PC-9 (cell line): ENCODE measurements around the gene MORN3. TPM values are rescaled to one million over a fixed set of nuclear protein-coding genes. Genes with fewer than 3 reads are reported as not detected.
"Not testable (repeated sequence)": the region's sequence is repeated elsewhere in the genome, so short reads cannot be mapped to it uniquely, and the experiment has no call there.

Experiments
- BruUV-seq: library from RNA; stranded (reverse); fragments of 400-500 nt; replicated peaks from 2 replicates; lab custom pipeline; 2021; lab: Mats Ljungman, UMichigan
- CTCF ChIA-PET: fragments of 300-600 bp; sonication (Branson Sonifier 250); formaldehyde crosslinking; loops from one replicate; lab custom pipeline; 2022; ENCODE audit warnings: antibody characterized with exemption; lab: Charles Lee
- POLR2A ChIA-PET: fragments of 300-600 bp; sonication (Branson Sonifier 250); formaldehyde crosslinking; loops from one replicate; lab custom pipeline; 2022; ENCODE audit warnings: antibody characterized with exemption; ENCODE audit not compliant: unreplicated experiment; lab: Charles Lee
- DNase-seq, 2 experiments: peaks; one replicate each; pipeline versions ENCODE4 v3.0.0 to v3.0.0-alpha.2; 2015 to 2022; ENCODE audit warnings: mixed read lengths in 1 of 2
- H2AFZ ChIP-seq: fragments of 200-600 bp; sonication (generic); 2 replicates; pipeline ENCODE4 v1.8.1; 2017; ENCODE audit warnings: antibody characterized with exemption
- H3F3A ChIP-seq: fragments of 200-600 bp; sonication (generic); 2 replicates; pipeline ENCODE4 v1.8.1; 2017; ENCODE audit warnings: antibody characterized with exemption, mild to moderate bottlenecking, low read depth; ENCODE audit not compliant: insufficient read depth
- H3K27ac ChIP-seq: fragments of 200-600 bp; sonication (generic); 2 replicates; pipeline ENCODE4 v1.6.1; 2016; ENCODE audit warnings: mixed run types
- H3K27me3 ChIP-seq: fragments of 200-600 bp; sonication (generic); 2 replicates; pipeline ENCODE4 v1.6.1; 2016; ENCODE audit warnings: low read depth, mixed run types; ENCODE audit not compliant: insufficient read depth
- H3K36me3 ChIP-seq: fragments of 200-600 bp; sonication (generic); 2 replicates; pipeline ENCODE4 v1.6.1; 2016; ENCODE audit warnings: low read depth, mixed run types
- H3K4me1 ChIP-seq: fragments of 200-600 bp; sonication (generic); replicated peaks from 2 replicates; pipeline ENCODE4 v1.6.1; 2016; ENCODE audit warnings: mixed run types; ENCODE audit not compliant: insufficient read depth
- H3K4me2 ChIP-seq: fragments of 200-600 bp; sonication (generic); 2 replicates; pipeline ENCODE4 v1.6.1; 2017; ENCODE audit warnings: mixed run types
- H3K4me3 ChIP-seq: fragments of 200-600 bp; sonication (generic); 2 replicates; pipeline ENCODE4 v1.6.1; 2016; ENCODE audit warnings: mixed run types
- H3K79me2 ChIP-seq: fragments of 200-600 bp; sonication (generic); 2 replicates; pipeline ENCODE4 v1.6.1; 2017; ENCODE audit warnings: low read depth, mixed run types
- H3K9me2 ChIP-seq: fragments of 200-600 bp; sonication (generic); 2 replicates; pipeline ENCODE4 v1.8.1; 2017; ENCODE audit warnings: mild to moderate bottlenecking; ENCODE audit not compliant: insufficient read depth
- H3K9me3 ChIP-seq: fragments of 200-600 bp; sonication (generic); 2 replicates; pipeline ENCODE4 v1.8.1; 2016; ENCODE audit warnings: low read depth; ENCODE audit not compliant: insufficient read depth
- H4K20me1 ChIP-seq: fragments of 200-600 bp; sonication (generic); 2 replicates; pipeline ENCODE4 v1.8.1; 2017; ENCODE audit not compliant: insufficient read depth
- CTCF ChIP-seq: fragments of 200-600 bp; sonication (generic); conservative IDR thresholded peaks from 2 replicates; pipeline ENCODE4 v1.6.1; 2017; ENCODE audit warnings: mixed run types, antibody characterized with exemption, mild to moderate bottlenecking, moderate library complexity
- EZH2 ChIP-seq: fragments of 200-600 bp; sonication (generic); IDR thresholded peaks from 2 replicates; pipeline ENCODE4 v1.8.0; 2017; ENCODE audit warnings: antibody characterized with exemption, low read depth
- intact Hi-C: fragments of 100-400 bp; cut with micrococcal nuclease; formaldehyde crosslinking; loops from one replicate; pipeline ENCODE4 v1.10.0; 2022; ENCODE audit not compliant: unreplicated experiment
- total RNA-seq: library from RNA; stranded (reverse); gene quantifications from 2 replicates; pipeline ENCODE4 v1.2.3, GENCODE V29; 2021

The MORN3 gene
- total RNA-seq, 1 experiment from 2014 or later = 1.8 TPM

- no peak overlapping the region for H2AFZ ChIP-seq
- DNase-seq = peak in 1 of 2 experiments; percentile 18
- H3K4me1 ChIP-seq = peaks cover 42% of the 10 kb centered on the region
- POLR2A ChIA-PET = interaction anchor here (0.6 kb wide), 2 partner anchors 89 to 1173 kb away, joined by 3 read pairs; partner anchors contain the start of gene DYNLL1
- no peaks in the 10 kb centered on the region for H3K36me3 ChIP-seq
- CTCF ChIA-PET = interaction anchor here (0.7 to 1.1 kb wide), 5 partner anchors 41 to 177 kb away, joined by 3 to 8 read pairs (median 3); partner anchors contain the start of gene ORAI1
- H3K27me3 ChIP-seq = no peaks in the 10 kb centered on the region
- H3K79me2 ChIP-seq = peaks cover 8% of the 10 kb centered on the region; the same call in 1 of the 2 replicates
- no TSS peak for BruUV-seq
- no peaks in the 10 kb centered on the region for H4K20me1 ChIP-seq
- H3K4me3 ChIP-seq = no peak overlapping the region
- H3K27ac ChIP-seq = no peak overlapping the region
- H3K4me2 ChIP-seq = peak overlapping the region; percentile 35
- intact Hi-C loops = no loop called here
- no peaks in the 10 kb centered on the region for H3K9me2 ChIP-seq
- TF ChIP-seq CTCF = peak; percentile 62; the same call in 1 of the 2 replicates
- no peak for TF ChIP-seq EZH2
- H3K9me3 ChIP-seq = no peaks in the 10 kb centered on the region
- H3F3A ChIP-seq = peaks cover 23% of the 10 kb centered on the region
Observed at GRCh38 chr12:121668750-121669520, 519 bp downstream of the MORN3 start.

- H3K36me3 ChIP-seq, H3K79me2 ChIP-seq, H3K4me3 ChIP-seq, H3K4me2 ChIP-seq, H3K27ac ChIP-seq, H3K27me3 ChIP-seq, BruUV-seq, H3K9me2 ChIP-seq, intact Hi-C loops, CTCF ChIA-PET, H2AFZ ChIP-seq, DNase-seq, H4K20me1 ChIP-seq, H3K9me3 ChIP-seq: not testable (repeated sequence)
- POLR2A ChIA-PET = interaction anchor here (0.6 kb wide), 1 partner anchor 107 kb away, joined by 9 read pairs; no protein-coding TSS in a partner anchor
- Histone ChIP-seq H3K4me1 (peaks cover 26% of the 10 kb centered on the region), H3F3A (peaks cover 16% of the 10 kb centered on the region)
Observed at GRCh38 chr12:121666829-121667228, 2.6 kb downstream of the MORN3 start.

GRCh38 chr12:121663610-121663929 lies 5.9 kb downstream of the MORN3 start:
- Histone ChIP-seq H3F3A (0 out of 2 replicates have a peak, but pooled peaks cover 5% of the 10 kb centered on the region), H3K36me3 (no peaks in the 10 kb centered on the region), H2AFZ (peak overlapping the region; percentile 89), H3K4me3 (peak overlapping the region; percentile 79; the same call in 1 of the 2 replicates), H3K9me2 (no peaks in the 10 kb centered on the region), H3K4me1 (0 out of 2 replicates have a peak, but pooled peaks cover 4% of the 10 kb centered on the region), H3K4me2 (peak overlapping the region; percentile 73), H3K27me3 (no peaks in the 10 kb centered on the region), H3K9me3 (no peaks in the 10 kb centered on the region), H4K20me1 (no peaks in the 10 kb centered on the region), H3K79me2 (peaks cover 8% of the 10 kb centered on the region; the same call in 1 of the 2 replicates), H3K27ac (peak overlapping the region; percentile 28; the same call in 1 of the 2 replicates)
- CTCF ChIA-PET = no interaction called here
- DNase-seq = no peak
- POLR2A ChIA-PET = no interaction called here
- TF ChIP-seq EZH2 = no peak
- no peak for TF ChIP-seq CTCF
- intact Hi-C loops = no loop called here
- BruUV-seq = no TSS peak

- H3K4me3 ChIP-seq, DNase-seq, H3K9me3 ChIP-seq, H4K20me1 ChIP-seq, H3K36me3 ChIP-seq, H3K4me2 ChIP-seq, H3K27ac ChIP-seq, H3K27me3 ChIP-seq, BruUV-seq, H3K79me2 ChIP-seq, H3K9me2 ChIP-seq, H2AFZ ChIP-seq, intact Hi-C loops, CTCF ChIA-PET, H3K4me1 ChIP-seq: not testable (repeated sequence)
- peaks cover 10% of the 10 kb centered on the region; the same call in 1 of the 2 replicates for H3F3A ChIP-seq
- POLR2A ChIA-PET = interaction anchor here (0.6 kb wide), 1 partner anchor 370 kb away, joined by 3 read pairs; no protein-coding TSS in a partner anchor
Observed at GRCh38 chr12:121661353-121662105, 7.9 kb downstream of the MORN3 start.
